ENCODE measurements around the gene LMX1A. TPM values are rescaled to one million over a fixed set of nuclear protein-coding genes. Genes with fewer than 3 reads are reported as not detected.
A peak's percentile ranks its signal among the peaks of the same experiment; 100 is the strongest.

Gene LMX1A
- total and polyA plus RNA-seq, 2 donors from 2014 or later = not detected

DNA sequence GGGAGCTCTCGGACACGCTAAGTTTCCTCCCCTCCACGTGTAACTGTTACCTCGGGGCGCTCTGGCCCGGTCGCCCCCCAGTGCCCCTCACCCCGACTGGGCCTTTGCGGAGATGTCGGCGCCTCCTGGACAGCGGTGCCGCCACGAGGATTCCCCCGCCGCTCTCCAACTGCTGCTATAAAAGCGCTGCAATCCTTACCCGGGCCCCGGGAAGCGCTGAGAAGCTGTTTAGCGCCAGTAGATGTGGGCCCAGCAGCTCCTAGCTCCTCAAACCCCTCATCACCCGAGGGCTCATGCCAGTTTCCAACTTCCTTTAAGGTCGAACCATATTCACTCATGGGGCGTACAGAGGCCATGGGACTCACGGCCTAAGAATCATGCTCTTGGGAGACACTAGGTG is 361 bp upstream of the LMX1A start:
- H3K9ac ChIP-seq (ENCODE audit: low read length in 3 of 3) = no peak overlapping the region
- H3K4me3 ChIP-seq (ENCODE audit: low read length in 3 of 3) = no peak overlapping the region
- intact Hi-C loops (cut with DNase I) = no loop called here
- FAIRE-seq = no peak
- H3K9me3 ChIP-seq (ENCODE audit: control insufficient read depth in 2 of 3, insufficient read depth in 1 of 3, low read length in 3 of 3) = no peaks in the 10 kb centered on the region
- H3K36me3 ChIP-seq (ENCODE audit: control insufficient read depth in 2 of 3, insufficient read depth in 3 of 3, low read length in 3 of 3) = no peaks in the 10 kb centered on the region
- peaks cover 53% of the 10 kb centered on the region for H3K27me3 ChIP-seq (ENCODE audit: control insufficient read depth, insufficient read depth, low read length)
- H3K27ac ChIP-seq (ENCODE audit: low read depth in 2 of 2, low read length in 2 of 2) = no peak overlapping the region
- peak in 3 of 5 donors; percentile 18 to 40 (median 35) for DNase-seq
- peaks cover 0 to 8% (median 0%) of the 10 kb centered on the region in 3 donors for H3K4me1 ChIP-seq (ENCODE audit: control insufficient read depth in 2 of 3, insufficient read depth in 2 of 3, low read depth in 1 of 3, low read length in 3 of 3)
- TF ChIP-seq, protein P1, sequence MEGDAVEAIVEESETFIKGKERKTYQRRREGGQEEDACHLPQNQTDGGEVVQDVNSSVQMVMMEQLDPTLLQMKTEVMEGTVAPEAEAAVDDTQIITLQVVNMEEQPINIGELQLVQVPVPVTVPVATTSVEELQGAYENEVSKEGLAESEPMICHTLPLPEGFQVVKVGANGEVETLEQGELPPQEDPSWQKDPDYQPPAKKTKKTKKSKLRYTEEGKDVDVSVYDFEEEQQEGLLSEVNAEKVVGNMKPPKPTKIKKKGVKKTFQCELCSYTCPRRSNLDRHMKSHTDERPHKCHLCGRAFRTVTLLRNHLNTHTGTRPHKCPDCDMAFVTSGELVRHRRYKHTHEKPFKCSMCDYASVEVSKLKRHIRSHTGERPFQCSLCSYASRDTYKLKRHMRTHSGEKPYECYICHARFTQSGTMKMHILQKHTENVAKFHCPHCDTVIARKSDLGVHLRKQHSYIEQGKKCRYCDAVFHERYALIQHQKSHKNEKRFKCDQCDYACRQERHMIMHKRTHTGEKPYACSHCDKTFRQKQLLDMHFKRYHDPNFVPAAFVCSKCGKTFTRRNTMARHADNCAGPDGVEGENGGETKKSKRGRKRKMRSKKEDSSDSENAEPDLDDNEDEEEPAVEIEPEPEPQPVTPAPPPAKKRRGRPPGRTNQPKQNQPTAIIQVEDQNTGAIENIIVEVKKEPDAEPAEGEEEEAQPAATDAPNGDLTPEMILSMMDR (IDR thresholded peaks at IDR 0.05; ENCODE audit: borderline replicate concordance, extremely low read depth, insufficient read depth) = no peak

DNA sequence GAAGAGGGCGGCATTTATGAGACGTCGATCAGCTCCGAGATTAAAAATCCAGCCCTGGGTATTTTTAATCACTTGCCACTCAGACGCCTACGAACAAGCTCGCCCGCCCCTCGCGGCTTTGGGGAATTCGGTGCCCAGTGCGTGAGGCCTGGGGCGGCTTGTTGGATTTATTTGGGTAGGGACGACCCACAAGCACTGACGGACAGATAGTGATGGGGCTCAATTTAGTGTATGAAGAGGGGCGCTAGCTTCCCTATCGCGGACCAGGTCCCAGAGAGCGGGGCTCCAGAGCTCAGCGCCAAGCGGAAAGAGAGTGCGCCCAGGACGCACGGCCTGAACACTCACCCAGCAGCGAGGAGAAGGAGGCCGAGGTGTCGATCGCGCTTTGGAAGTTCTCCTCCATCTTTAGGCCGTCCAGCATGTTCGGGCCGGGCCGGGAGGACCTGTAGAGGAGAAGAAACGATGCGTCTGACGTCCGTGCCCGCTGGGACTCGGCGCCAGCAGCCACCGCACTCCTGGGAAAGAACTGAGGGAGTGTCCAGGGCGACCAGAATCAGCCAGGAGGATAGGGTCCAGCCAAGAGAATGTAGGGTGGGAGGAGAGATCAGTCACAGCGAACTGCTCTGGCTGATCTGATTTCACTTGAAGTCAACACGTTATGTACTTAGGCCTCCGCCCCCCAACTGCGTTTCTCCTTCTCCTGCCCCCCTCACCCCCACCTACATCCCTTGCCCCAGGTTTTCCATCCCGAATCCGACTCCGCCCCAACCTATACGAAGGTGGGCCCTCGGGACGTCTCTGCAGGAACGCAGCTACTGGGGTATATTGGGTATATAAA is 1.2 kb downstream of the LMX1A start:
- Histone ChIP-seq H3K9me3 (ENCODE audit: control insufficient read depth in 2 of 3, insufficient read depth in 1 of 3, low read length in 3 of 3) (no peaks in the 10 kb centered on the region), H3K36me3 (ENCODE audit: control insufficient read depth in 2 of 3, insufficient read depth in 3 of 3, low read length in 3 of 3) (no peaks in the 10 kb centered on the region), H3K27ac (ENCODE audit: low read depth in 2 of 2, low read length in 2 of 2) (no peak overlapping the region), H3K27me3 (ENCODE audit: control insufficient read depth, insufficient read depth, low read length) (peaks cover 61% of the 10 kb centered on the region), H3K9ac (ENCODE audit: low read length in 3 of 3) (no peak overlapping the region), H3K4me1 (ENCODE audit: control insufficient read depth in 2 of 3, insufficient read depth in 2 of 3, low read depth in 1 of 3, low read length in 3 of 3) (peaks cover 0 to 8% (median 0%) of the 10 kb centered on the region in 3 donors), H3K4me3 (ENCODE audit: low read length in 3 of 3) (no peak overlapping the region)
- intact Hi-C loops (cut with DNase I) = no loop called here
- DNase-seq (peak in 4 of 5 donors; percentile 17 to 78 (median 24)), FAIRE-seq (no peak)
- TF ChIP-seq, protein P1 (IDR thresholded peaks at IDR 0.05; ENCODE audit: borderline replicate concordance, extremely low read depth, insufficient read depth) = no peak

DNA sequence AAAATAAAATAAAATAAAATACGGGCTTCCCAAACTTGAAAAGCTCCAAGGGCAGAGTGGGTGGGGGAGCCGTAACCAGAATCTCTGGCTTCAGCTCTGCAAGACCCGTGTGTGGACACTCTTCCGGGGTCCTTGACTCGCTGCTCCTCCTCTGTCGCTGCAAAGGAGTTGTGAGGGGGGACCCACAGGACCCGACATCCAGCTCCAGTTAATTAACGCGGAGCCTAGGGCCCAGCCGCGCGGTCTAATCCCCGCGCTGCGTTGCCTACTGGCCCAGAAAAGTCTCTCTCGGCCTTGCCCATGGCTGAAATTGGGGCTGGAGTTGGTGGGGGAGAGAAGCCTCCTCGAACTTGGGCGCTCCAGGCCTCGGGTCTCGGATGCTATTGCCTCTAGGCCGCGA is 1.8 kb downstream of the LMX1A start:
- no peaks in the 10 kb centered on the region for H3K9me3 ChIP-seq (ENCODE audit: control insufficient read depth in 2 of 3, insufficient read depth in 1 of 3, low read length in 3 of 3)
- TF ChIP-seq, protein P1 (IDR thresholded peaks at IDR 0.05; ENCODE audit: borderline replicate concordance, extremely low read depth, insufficient read depth) = no peak
- FAIRE-seq (no peak), DNase-seq (no peak)
- peaks cover 67% of the 10 kb centered on the region for H3K27me3 ChIP-seq (ENCODE audit: control insufficient read depth, insufficient read depth, low read length)
- H3K27ac ChIP-seq (ENCODE audit: low read depth in 2 of 2, low read length in 2 of 2) = no peak overlapping the region
- peaks cover 0 to 8% (median 0%) of the 10 kb centered on the region in 3 donors for H3K4me1 ChIP-seq (ENCODE audit: control insufficient read depth in 2 of 3, insufficient read depth in 2 of 3, low read depth in 1 of 3, low read length in 3 of 3)
- no peak overlapping the region for H3K4me3 ChIP-seq (ENCODE audit: low read length in 3 of 3)
- intact Hi-C loops (cut with DNase I) = no loop called here
- no peak overlapping the region for H3K9ac ChIP-seq (ENCODE audit: low read length in 3 of 3)
- no peaks in the 10 kb centered on the region for H3K36me3 ChIP-seq (ENCODE audit: control insufficient read depth in 2 of 3, insufficient read depth in 3 of 3, low read length in 3 of 3)

Measured in kidney (tissue), 14 donors.